Neural cell (in vitro differentiated cells): ENCODE data around the gene TGM1. TPM values are rescaled to one million over a fixed set of nuclear protein-coding genes. Genes with fewer than 3 reads are reported as not detected.

Experiments
- H2AFZ ChIP-seq: fragments of 200-600, 300-800 bp; sonication (generic), shearing (Covaris generic); 2 replicates; pipeline ENCODE4 v1.6.0; 2014; ENCODE audit warnings: low read depth, mild to moderate bottlenecking, antibody characterized with exemption, low read length, moderate library complexity
- H3F3A ChIP-seq: fragments of 200-600 bp; shearing (Covaris generic); 2 replicates; pipeline ENCODE4 v1.6.1; 2016; ENCODE audit warnings: mild to moderate bottlenecking, moderate library complexity, mixed read lengths, antibody characterized with exemption, low read length; ENCODE audit not compliant: insufficient read depth, poor library complexity, severe bottlenecking
- H3K27ac ChIP-seq: fragments of 200-600, 300-800 bp; sonication (generic), shearing (Covaris generic); 2 replicates; pipeline ENCODE4 v1.5.1; 2014; ENCODE audit warnings: mild to moderate bottlenecking, low read length, moderate library complexity
- H3K27me3 ChIP-seq: fragments of 300-800, 200-600 bp; sonication (generic), shearing (Covaris generic); 2 replicates; pipeline ENCODE4 v1.6.0; 2014; ENCODE audit warnings: mild to moderate bottlenecking, low read depth, low read length, moderate library complexity; ENCODE audit not compliant: insufficient read depth
- H3K36me3 ChIP-seq: fragments of 300-800, 200-600 bp; sonication (generic), shearing (Covaris generic); 2 replicates; pipeline ENCODE4 v1.5.1; 2014; ENCODE audit warnings: mild to moderate bottlenecking, antibody characterized with exemption, low read length, moderate library complexity; ENCODE audit not compliant: insufficient read depth
- H3K4me2 ChIP-seq: fragments of 300-800, 200-600 bp; sonication (generic), shearing (Covaris generic); 2 replicates; pipeline ENCODE4 v1.6.0; 2014; ENCODE audit warnings: mild to moderate bottlenecking, low read length
- H3K4me3 ChIP-seq: fragments of 300-800, 200-600 bp; sonication (generic), shearing (Covaris generic); 2 replicates; pipeline ENCODE4 v1.5.1; 2014; ENCODE audit warnings: mild to moderate bottlenecking, low read length, moderate library complexity
- H3K79me2 ChIP-seq: fragments of 200-600 bp; shearing (Covaris generic); replicated peaks from 2 replicates; pipeline ENCODE4 v1.6.0; 2014; ENCODE audit warnings: mild to moderate bottlenecking, low read length, moderate library complexity; ENCODE audit not compliant: insufficient read depth
- H3K9ac ChIP-seq: fragments of 300-800, 200-600 bp; sonication (generic), shearing (Covaris generic); 2 replicates; pipeline ENCODE4 v1.6.1; 2016; ENCODE audit warnings: mild to moderate bottlenecking, low read length, mixed read lengths
- H3K9me2 ChIP-seq: fragments of 200-600 bp; shearing (Covaris generic); 2 replicates; pipeline ENCODE4 v1.6.1; 2016; ENCODE audit warnings: mild to moderate bottlenecking, low read length, mixed read lengths; ENCODE audit not compliant: insufficient read depth
- H3K9me3 ChIP-seq: fragments of 200-600, 300-800 bp; sonication (generic), shearing (Covaris generic); 2 replicates; pipeline ENCODE4 v1.6.1; 2016; ENCODE audit warnings: mild to moderate bottlenecking, mixed run types, low read length, moderate library complexity, mixed read lengths
- H4K20me1 ChIP-seq: fragments of 200-600 bp; shearing (Covaris generic); 2 replicates; pipeline ENCODE4 v1.6.1; 2016; ENCODE audit warnings: mild to moderate bottlenecking, mixed run types; ENCODE audit not compliant: insufficient read depth
- CTCF ChIP-seq: fragments of 450-650 bp; IDR thresholded peaks from 2 replicates; pipeline ENCODE4 v1.5.1; 2014; ENCODE audit warnings: antibody characterized with exemption, mild to moderate bottlenecking, moderate library complexity; ENCODE audit not compliant: poor library complexity, severe bottlenecking
- EP300 ChIP-seq: fragments of 450-650 bp; conservative IDR thresholded peaks from 2 replicates; pipeline ENCODE4 v1.6.1; 2014; ENCODE audit warnings: antibody characterized with exemption, mild to moderate bottlenecking, moderate library complexity; ENCODE audit not compliant: poor library complexity, severe bottlenecking
- EZH2 ChIP-seq: fragments of 200-600, 300-800 bp; shearing (Covaris generic), sonication (generic); IDR thresholded peaks from 2 replicates; pipeline ENCODE4 v1.6.1; 2014; ENCODE audit warnings: antibody characterized with exemption, low read length, borderline replicate concordance, mild to moderate bottlenecking; ENCODE audit not compliant: insufficient read depth, poor library complexity, severe bottlenecking
- MXI1 ChIP-seq: fragments of 450-650 bp; conservative IDR thresholded peaks from 2 replicates; pipeline ENCODE4 v1.6.1; 2014; ENCODE audit warnings: antibody characterized with exemption, mild to moderate bottlenecking; ENCODE audit not compliant: poor library complexity, severe bottlenecking
- POLR2AphosphoS5 ChIP-seq: IDR thresholded peaks from 2 replicates; pipeline ENCODE4 v1.6.1; 2012
- RAD21 ChIP-seq: fragments of 450-650 bp; conservative IDR thresholded peaks from 2 replicates; pipeline ENCODE4 v1.6.1; 2014; ENCODE audit warnings: antibody characterized with exemption, mild to moderate bottlenecking, moderate library complexity
- REST ChIP-seq: IDR thresholded peaks from 2 replicates; pipeline ENCODE4 v1.6.1; 2012; ENCODE audit warnings: borderline replicate concordance
- SMC3 ChIP-seq: fragments of 450-650 bp; conservative IDR thresholded peaks from 2 replicates; pipeline ENCODE4 v1.6.1; 2014; ENCODE audit warnings: antibody characterized with exemption, mild to moderate bottlenecking, moderate library complexity; ENCODE audit not compliant: poor library complexity
- TAF1 ChIP-seq: IDR thresholded peaks from 2 replicates; pipeline ENCODE4 v1.6.1; 2012; ENCODE audit warnings: low read depth
- polyA plus RNA-seq: library from polyadenylated mRNA; depleted of rRNA; stranded (reverse); fragments of >200 nt; gene quantifications from 2 replicates; pipeline ENCODE4 v1.2.3, GENCODE V29; 2014

Gene TGM1
- polyA plus RNA-seq, 1 donor from 2014 or later = 3.6 TPM

- Histone ChIP-seq H3K27me3 (no peaks in the 10 kb centered on the region), H3K4me3 (no peak overlapping the region), H3K79me2 (no peaks in the 10 kb centered on the region), H3K36me3 (no peaks in the 10 kb centered on the region), H3K9ac (no peak overlapping the region), H3F3A (no peaks in the 10 kb centered on the region), H3K9me2 (no peaks in the 10 kb centered on the region), H3K4me2 (no peak overlapping the region), H2AFZ (no peak overlapping the region), H3K9me3 (no peaks in the 10 kb centered on the region), H4K20me1 (no peaks in the 10 kb centered on the region), H3K27ac (no peak overlapping the region)
- TF ChIP-seq RAD21 (no peak), TAF1 (no peak), EZH2 (no peak), CTCF (no peak)
Measured at GRCh38 chr14:24286996-24287395, 24.0 kb upstream of the TGM1 start.

- Histone ChIP-seq H4K20me1 (no peaks in the 10 kb centered on the region), H3K36me3 (no peaks in the 10 kb centered on the region), H3K9ac (no peak overlapping the region), H3F3A (no peaks in the 10 kb centered on the region), H3K27me3 (no peaks in the 10 kb centered on the region), H3K4me3 (no peak overlapping the region), H3K27ac (no peak overlapping the region), H3K79me2 (no peaks in the 10 kb centered on the region), H3K9me2 (no peaks in the 10 kb centered on the region), H3K4me2 (no peak overlapping the region), H3K9me3 (no peaks in the 10 kb centered on the region), H2AFZ (no peak overlapping the region)
- TF ChIP-seq EZH2 = no peak
- no peak for TF ChIP-seq RAD21
- no peak for TF ChIP-seq SMC3
- TF ChIP-seq MXI1 = no peak
- TF ChIP-seq EP300 = no peak
- no peak for TF ChIP-seq POLR2AphosphoS5
- no peak for TF ChIP-seq CTCF
- no peak for TF ChIP-seq TAF1
- no peak for TF ChIP-seq REST
Measured at GRCh38 chr14:24285351-24285750, 22.4 kb upstream of the TGM1 start.
